ENCODE data around the gene OR13C9. TPM values are rescaled to one million over a fixed set of nuclear protein-coding genes. Genes with fewer than 3 reads are reported as not detected.

The OR13C9 gene
- total RNA-seq, 1 donor from 2014 or later, result not detected

Other genes with a start within 250 kb of the OR13C9 start
- not detected in 2 replicates for gene OR13F1, start 113.9 kb downstream of the OR13C9 start, total RNA-seq
- not detected in 2 replicates for gene OR13C4, start 91.0 kb downstream of the OR13C9 start, total RNA-seq
- not detected in 2 replicates for gene OR13C3, start 81.3 kb downstream of the OR13C9 start, total RNA-seq
- gene OR13C8, start 49.0 kb downstream of the OR13C9 start, total RNA-seq, result not detected in 2 replicates
- not detected in 2 replicates for gene OR13C5, start 18.8 kb downstream of the OR13C9 start, total RNA-seq
- gene OR13C2, start 12.6 kb downstream of the OR13C9 start, total RNA-seq, result not detected in 2 replicates
- not detected in 2 replicates for gene OR13D1, start 76.3 kb upstream of the OR13C9 start, total RNA-seq
- 44.0 and 52.1 TPM in 2 replicates for gene NIPSNAP3A, start 129.5 kb upstream of the OR13C9 start, total RNA-seq
- gene NIPSNAP3B, start 145.9 kb upstream of the OR13C9 start, total RNA-seq, result 0.19 and 0.85 TPM in 2 replicates

Data from dermis blood vessel endothelial cell (primary cell).